AG09319 (cell line): ENCODE data around the gene ANKRD11.

Experiments
- DNase-seq: peaks from one replicate; pipeline ENCODE4 v3.0.0-alpha.2; 2010; ENCODE audit warnings: low read depth; ENCODE audit errors: extremely low read depth
- TF ChIP-seq, protein P1 (sequence below): IDR thresholded peaks from 2 replicates; pipeline ENCODE4 v1.5.1; 2011; ENCODE audit warnings: low read depth, mild to moderate bottlenecking, inconsistent platforms, low read length, moderate library complexity

The ANKRD11 gene

DNA sequence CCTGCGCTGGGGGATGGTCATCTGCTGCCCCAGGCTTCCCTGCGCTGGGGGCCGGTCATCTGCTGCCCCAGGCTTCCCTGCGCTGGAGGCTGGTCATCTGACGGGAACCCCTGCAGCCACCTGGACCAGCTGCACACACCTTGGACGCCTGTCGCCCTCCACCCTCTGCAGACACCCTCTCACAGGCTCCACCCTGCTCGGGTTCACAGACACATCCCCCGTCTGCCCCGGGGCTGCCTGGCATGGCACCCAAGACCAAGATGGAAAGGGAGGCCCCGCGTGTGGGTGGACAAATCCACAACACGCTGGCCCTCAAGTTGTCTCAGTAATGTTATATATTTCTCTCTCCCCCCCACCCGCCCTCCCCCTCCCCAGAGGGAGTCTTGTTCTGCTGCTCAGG lies 89.6 kb downstream of the ANKRD11 start:
- DNase-seq = no peak
- TF ChIP-seq, protein P1, sequence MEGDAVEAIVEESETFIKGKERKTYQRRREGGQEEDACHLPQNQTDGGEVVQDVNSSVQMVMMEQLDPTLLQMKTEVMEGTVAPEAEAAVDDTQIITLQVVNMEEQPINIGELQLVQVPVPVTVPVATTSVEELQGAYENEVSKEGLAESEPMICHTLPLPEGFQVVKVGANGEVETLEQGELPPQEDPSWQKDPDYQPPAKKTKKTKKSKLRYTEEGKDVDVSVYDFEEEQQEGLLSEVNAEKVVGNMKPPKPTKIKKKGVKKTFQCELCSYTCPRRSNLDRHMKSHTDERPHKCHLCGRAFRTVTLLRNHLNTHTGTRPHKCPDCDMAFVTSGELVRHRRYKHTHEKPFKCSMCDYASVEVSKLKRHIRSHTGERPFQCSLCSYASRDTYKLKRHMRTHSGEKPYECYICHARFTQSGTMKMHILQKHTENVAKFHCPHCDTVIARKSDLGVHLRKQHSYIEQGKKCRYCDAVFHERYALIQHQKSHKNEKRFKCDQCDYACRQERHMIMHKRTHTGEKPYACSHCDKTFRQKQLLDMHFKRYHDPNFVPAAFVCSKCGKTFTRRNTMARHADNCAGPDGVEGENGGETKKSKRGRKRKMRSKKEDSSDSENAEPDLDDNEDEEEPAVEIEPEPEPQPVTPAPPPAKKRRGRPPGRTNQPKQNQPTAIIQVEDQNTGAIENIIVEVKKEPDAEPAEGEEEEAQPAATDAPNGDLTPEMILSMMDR = no peak

- TF ChIP-seq, protein P1 = no peak
- DNase-seq = no peak
Observed at GRCh38 chr16:89398924-89399323, 91.4 kb downstream of the ANKRD11 start.

DNA sequence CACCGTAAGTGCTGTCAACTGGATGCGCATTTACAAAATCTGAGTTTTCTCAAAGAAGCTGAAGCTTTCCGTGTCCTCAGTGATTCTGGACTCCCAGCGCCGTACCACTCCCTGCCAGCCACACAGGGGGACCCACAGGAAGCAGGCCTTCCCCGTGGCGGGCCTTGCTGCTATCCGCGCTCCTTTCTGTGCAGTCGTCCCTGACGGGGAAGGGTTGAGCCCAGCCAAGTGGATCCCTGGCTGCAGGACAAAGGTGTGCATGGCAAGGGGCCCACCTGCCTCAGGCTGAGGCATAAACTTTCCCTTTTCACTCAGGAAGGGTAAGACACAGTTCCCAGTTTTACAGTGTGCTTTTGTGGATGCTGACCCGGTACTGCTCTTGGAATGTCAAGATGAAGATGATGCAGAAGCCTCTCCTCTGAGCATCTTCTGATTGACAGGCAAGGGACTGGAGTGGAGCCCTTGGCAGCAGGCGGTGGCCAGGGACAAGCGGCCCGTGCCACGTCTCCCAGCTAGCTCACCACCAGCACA lies 93.0 kb downstream of the ANKRD11 start:
- DNase-seq = no peak
- TF ChIP-seq, protein P1 = no peak

DNA sequence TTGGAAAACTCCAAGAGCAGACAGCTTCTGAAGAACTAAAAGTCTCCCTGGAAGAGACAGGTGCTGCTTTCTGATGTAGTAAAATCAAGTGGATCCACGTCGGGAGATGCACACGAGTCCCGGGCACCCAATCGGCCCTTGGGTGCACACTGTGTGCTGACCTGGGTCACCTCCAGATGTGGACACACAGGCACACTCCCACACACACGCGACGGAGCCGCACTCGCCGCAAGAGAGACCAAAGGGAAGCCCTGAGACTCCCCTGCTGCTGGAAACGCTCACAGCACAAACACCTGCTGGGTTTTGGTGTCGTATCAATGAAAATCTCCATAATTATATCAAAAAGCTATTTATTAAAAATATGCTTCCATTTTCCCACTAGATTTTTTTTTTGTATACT lies 94.2 kb downstream of the ANKRD11 start:
- DNase-seq = no peak
- TF ChIP-seq, protein P1 = no peak

GRCh38 chr16:89395150-89396142 lies 94.9 kb downstream of the ANKRD11 start:
- TF ChIP-seq, protein P1 = no peak
- peak; percentile 99 for DNase-seq

- TF ChIP-seq, protein P1 = no peak
- DNase-seq = no peak
Observed at GRCh38 chr16:89393738-89394406, 96.5 kb downstream of the ANKRD11 start.
